ENCODE measurements around the gene GAPDHS. TPM values are rescaled to one million over a fixed set of nuclear protein-coding genes. Genes with fewer than 3 reads are reported as not detected.

The GAPDHS gene
- total and polyA plus RNA-seq, 2 of the 13 experiments (the other 11 are each of a cell fraction or from before 2014, with no cell fraction given), result not detected

- Histone ChIP-seq H3K4me2 (ENCODE audit: low read depth, low read length) (no peak overlapping the region), H3K79me2 (ENCODE audit: insufficient read depth, low read length) (no peaks in the 10 kb centered on the region), H3K27ac (ENCODE audit: extremely low read length, insufficient read depth, low read length) (no peak overlapping the region), H3K9me3 (ENCODE audit: low read length) (no peaks in the 10 kb centered on the region), H4K20me1 (ENCODE audit: insufficient read depth, low read length) (no peaks in the 10 kb centered on the region), H3K36me3 (replicated peaks in 1 of 2; ENCODE audit: control insufficient read depth in 1 of 2, insufficient read depth in 2 of 2, low read length in 2 of 2) (no peaks in the 10 kb centered on the region; a peak in 1 of 5 replicates), H3K9ac (ENCODE audit: insufficient read depth, low read depth, low read length) (no peak overlapping the region), H2AFZ (ENCODE audit: low read length) (no peak overlapping the region), H3K4me3 (replicated peaks in 1 of 3; ENCODE audit: insufficient read depth in 1 of 3, low read depth in 2 of 3, low read length in 3 of 3) (no peak overlapping the region), H3K4me1 (ENCODE audit: insufficient read depth, low read length) (peaks cover 44% of the 10 kb centered on the region), H3K27me3 (ENCODE audit: control insufficient read depth in 1 of 2, insufficient read depth in 2 of 2, low read length in 2 of 2) (peaks cover 1 to 28% of the 10 kb centered on the region in 2 experiments; a peak in 2 of 5 replicates)
- in situ Hi-C loops (cut with HindIII; ENCODE audit: extremely low pct_ligation_motif_present, low pct_unique_long_range_greater_than_20kb), result no loop called here
- intact Hi-C loops (cut with micrococcal nuclease; ENCODE audit: unreplicated experiment), result no loop called here
- WGBS (ENCODE audit: low lambda C conversion rate), result 0% methylated on average over 1 of the region's 7 CpGs
- ATAC-seq (no peak), FAIRE-seq (no peak), DNase-seq (ENCODE audit: low spot score) (no peak)
- POLR2A ChIA-PET, result interaction anchor here (1.4 kb wide), 1 partner anchor 36 kb away, joined by 4 read pairs; no protein-coding TSS in a partner anchor
- no TSS peak for BruUV-seq (replicated peaks)
- CTCF ChIA-PET (ENCODE audit: low intra/inter-chr PET ratio, low total read pairs), result interaction anchor here (1.4 kb wide), 1 partner anchor 38 kb away, joined by 5 read pairs; no protein-coding TSS in a partner anchor
- no peak for TF ChIP-seq NFE2L2 (IDR thresholded peaks at IDR 0.05; ENCODE audit: low read length)
- TF ChIP-seq PLRG1 (conservative IDR thresholded peaks at IDR 0.05), result no peak
- TF ChIP-seq KAT8 (CRISPR knock-in tag; IDR thresholded peaks at IDR 0.05), result no peak
- TF ChIP-seq SOX13 (IDR thresholded peaks at IDR 0.05), result no peak
- no peak for TF ChIP-seq SOX13 (CRISPR knock-in tag; conservative IDR thresholded peaks at IDR 0.05 in 1 of 2, IDR thresholded peaks at IDR 0.05 in 1 of 2)
- no peak for TF ChIP-seq TFE3 (CRISPR knock-in tag; IDR thresholded peaks at IDR 0.05)
- TF ChIP-seq POLR2G (IDR thresholded peaks at IDR 0.05; ENCODE audit: low read depth, low read length), result no peak
- no peak for TF ChIP-seq MAZ (IDR thresholded peaks at IDR 0.05; ENCODE audit: borderline replicate concordance, low read depth, low read length)
- no peak for TF ChIP-seq MAZ (CRISPR knock-in tag; IDR thresholded peaks at IDR 0.05; ENCODE audit: low read depth)
- TF ChIP-seq YY1 (IDR thresholded peaks at IDR 0.05; ENCODE audit: insufficient read depth, insufficient replicate concordance, low read depth, low read length), result no peak
- no peak for TF ChIP-seq YEATS2 (CRISPR knock-in tag; IDR thresholded peaks at IDR 0.05; ENCODE audit: borderline replicate concordance)
These were observed 21.9 kb upstream of the GAPDHS start for GRCh38 chr19:35511337-35511736.
